ENCODE data around the gene PLA2G2C. TPM values are rescaled to one million over a fixed set of nuclear protein-coding genes. Genes with fewer than 3 reads are reported as not detected.

PLA2G2C gene
- total RNA-seq, 3 donors from 2014 or later (not counting 1 experiment from before 2014, with no cell fraction given), result not detected

DNA sequence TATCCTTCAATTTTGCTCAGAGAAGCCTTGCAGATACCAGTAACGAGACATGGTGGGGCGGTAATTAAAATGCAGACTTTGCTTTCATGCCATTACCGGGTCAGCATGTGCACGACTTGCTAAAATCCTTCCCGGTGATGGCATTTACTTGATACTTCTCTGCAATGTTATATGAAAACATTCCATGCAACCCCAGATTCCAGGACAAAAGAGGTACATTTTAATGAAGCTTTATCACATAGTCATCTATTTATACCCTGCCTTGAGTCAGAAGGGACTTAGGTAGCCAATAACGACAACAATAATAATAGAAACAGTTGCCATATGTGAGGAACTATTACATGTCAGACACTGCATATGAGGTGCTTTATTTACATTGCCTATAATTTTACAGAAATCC is 29.4 kb upstream of the PLA2G2C start:
- no peak for DNase-seq
- Mint-ChIP-seq H3K27me3 (ENCODE audit: low read depth in 2 of 2) (peaks cover 38 to 68% of the 10 kb centered on the region in 2 donors), H3K4me3 (no peak overlapping the region), H3K9me3 (no peaks in the 10 kb centered on the region), H3K4me1 (peaks cover 0 to 9% of the 10 kb centered on the region in 2 donors), H3K36me3 (no peaks in the 10 kb centered on the region), H3K27ac (no peak overlapping the region)
- Histone ChIP-seq H3K27ac (ENCODE audit: low read length) (no peak overlapping the region), H3K4me3 (ENCODE audit: low read length) (no peak overlapping the region), H3K36me3 (ENCODE audit: control insufficient read depth, insufficient read depth, low read length) (no peaks in the 10 kb centered on the region), H3K9me3 (ENCODE audit: control insufficient read depth, insufficient read depth, low read length) (no peaks in the 10 kb centered on the region), H3K4me1 (ENCODE audit: control insufficient read depth, insufficient read depth, low read length) (peaks cover 13% of the 10 kb centered on the region), H3K27me3 (ENCODE audit: control insufficient read depth, insufficient read depth, low read length) (peaks cover 2% of the 10 kb centered on the region)
- TF ChIP-seq CTCF (IDR thresholded peaks at IDR 0.05), result no peak
- ATAC-seq, result no peak
- WGBS (ENCODE audit: insufficient coverage), result 85% methylated on average over 5 of the region's 6 CpGs
- intact Hi-C loops (cut with micrococcal nuclease), result no loop called here

- Histone ChIP-seq H3K9me3 (ENCODE audit: control insufficient read depth, insufficient read depth, low read length) (no peaks in the 10 kb centered on the region), H3K4me3 (ENCODE audit: low read length) (no peak overlapping the region), H3K27me3 (ENCODE audit: control insufficient read depth, insufficient read depth, low read length) (no peaks in the 10 kb centered on the region), H3K27ac (ENCODE audit: low read length) (no peak overlapping the region), H3K4me1 (ENCODE audit: control insufficient read depth, insufficient read depth, low read length) (peaks cover 13% of the 10 kb centered on the region), H3K36me3 (ENCODE audit: control insufficient read depth, insufficient read depth, low read length) (no peaks in the 10 kb centered on the region)
- DNase-seq (peak; percentile 28 to 76), ATAC-seq (peak; percentile 59 to 78 (median 64))
- H3K27me3 Mint-ChIP-seq (ENCODE audit: low read depth in 2 of 2), result peaks cover 36 to 48% of the 10 kb centered on the region in 2 donors
- H3K4me1 Mint-ChIP-seq, result peaks cover 0 to 9% of the 10 kb centered on the region in 2 donors
- no peaks in the 10 kb centered on the region for H3K9me3 Mint-ChIP-seq
- intact Hi-C loops (cut with micrococcal nuclease), result loop anchor here (1.0 kb wide), 1 partner anchor 280 kb away; no protein-coding TSS in a partner anchor
- no peak overlapping the region for H3K27ac Mint-ChIP-seq
- no peaks in the 10 kb centered on the region for H3K36me3 Mint-ChIP-seq
- 3% methylated on average over 21 of the region's 21 CpGs for WGBS (ENCODE audit: insufficient coverage)
- peak overlapping the region; percentile 67 for H3K4me3 Mint-ChIP-seq
- peak; percentile 79 for TF ChIP-seq CTCF (IDR thresholded peaks at IDR 0.05)
Observed at GRCh38 chr1:20212685-20213331, 26.5 kb upstream of the PLA2G2C start.

DNA sequence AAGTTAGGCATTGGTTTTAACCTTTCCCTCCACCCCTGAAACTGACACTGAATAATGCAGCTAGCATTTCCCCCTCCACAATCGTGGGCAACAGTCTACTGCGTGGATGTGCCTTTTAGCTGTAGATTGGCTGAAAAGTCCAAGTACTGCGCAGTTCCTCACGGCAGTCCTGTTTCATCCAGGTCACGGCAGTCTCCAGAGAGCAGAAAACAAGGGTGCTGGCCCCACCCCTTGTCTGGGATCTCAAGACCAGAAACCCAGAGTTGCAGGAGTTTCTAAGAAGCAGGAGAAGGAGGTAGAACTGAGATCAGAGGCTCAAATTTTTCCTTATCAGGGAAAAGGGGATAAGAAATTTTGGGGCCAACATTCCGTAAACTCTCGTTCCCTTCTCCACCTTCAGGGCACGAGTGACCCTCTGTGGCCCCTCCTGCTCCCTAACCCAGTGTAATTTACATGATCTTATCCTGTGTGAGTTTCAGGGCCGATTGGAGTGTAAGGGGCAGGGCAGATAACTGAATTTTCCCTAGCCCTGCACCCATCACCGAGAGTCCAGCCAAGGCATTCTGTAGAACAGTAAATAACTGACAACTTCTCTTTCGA is 25.9 kb upstream of the PLA2G2C start:
- Mint-ChIP-seq H3K9me3 (no peaks in the 10 kb centered on the region), H3K4me1 (peaks cover 0 to 9% of the 10 kb centered on the region in 2 donors), H3K36me3 (no peaks in the 10 kb centered on the region), H3K4me3 (no peak overlapping the region), H3K27me3 (ENCODE audit: low read depth in 2 of 2) (peaks cover 33 to 42% of the 10 kb centered on the region in 2 donors), H3K27ac (no peak overlapping the region)
- peaks cover 13% of the 10 kb centered on the region for H3K4me1 ChIP-seq (ENCODE audit: control insufficient read depth, insufficient read depth, low read length)
- H3K36me3 ChIP-seq (ENCODE audit: control insufficient read depth, insufficient read depth, low read length), result no peaks in the 10 kb centered on the region
- ATAC-seq, result no peak
- H3K4me3 ChIP-seq (ENCODE audit: low read length), result no peak overlapping the region
- 63% methylated on average over 11 of the region's 11 CpGs for WGBS (ENCODE audit: insufficient coverage)
- DNase-seq, result no peak
- H3K27ac ChIP-seq (ENCODE audit: low read length), result no peak overlapping the region
- intact Hi-C loops (cut with micrococcal nuclease), result loop anchor here (1.0 kb wide), 1 partner anchor 281 kb away; no protein-coding TSS in a partner anchor
- no peaks in the 10 kb centered on the region for H3K9me3 ChIP-seq (ENCODE audit: control insufficient read depth, insufficient read depth, low read length)
- no peak for TF ChIP-seq CTCF (IDR thresholded peaks at IDR 0.05)
- no peaks in the 10 kb centered on the region for H3K27me3 ChIP-seq (ENCODE audit: control insufficient read depth, insufficient read depth, low read length)

All from natural killer cell (primary cell).